Loucy (cell line): ENCODE data around the gene TFPI.
"Not testable (repeated sequence)": the region's sequence is repeated elsewhere in the genome, so short reads cannot be mapped to it uniquely, and the experiment has no call there.

Experiments used
- EZH2phosphoT487 ChIP-seq: fragments of 200-600 bp; IDR thresholded peaks from 2 replicates; pipeline ENCODE4 v1.6.1; 2018; ENCODE audit warnings: antibody characterized with exemption, mild to moderate bottlenecking, moderate library complexity, borderline replicate concordance
- TF ChIP-seq, protein P1 (sequence below): fragments of 200-600 bp; sonication (generic); conservative IDR thresholded peaks from 2 replicates; pipeline ENCODE4 v1.5.1; 2014; ENCODE audit warnings: mild to moderate bottlenecking, antibody characterized with exemption, low read length

DNA sequence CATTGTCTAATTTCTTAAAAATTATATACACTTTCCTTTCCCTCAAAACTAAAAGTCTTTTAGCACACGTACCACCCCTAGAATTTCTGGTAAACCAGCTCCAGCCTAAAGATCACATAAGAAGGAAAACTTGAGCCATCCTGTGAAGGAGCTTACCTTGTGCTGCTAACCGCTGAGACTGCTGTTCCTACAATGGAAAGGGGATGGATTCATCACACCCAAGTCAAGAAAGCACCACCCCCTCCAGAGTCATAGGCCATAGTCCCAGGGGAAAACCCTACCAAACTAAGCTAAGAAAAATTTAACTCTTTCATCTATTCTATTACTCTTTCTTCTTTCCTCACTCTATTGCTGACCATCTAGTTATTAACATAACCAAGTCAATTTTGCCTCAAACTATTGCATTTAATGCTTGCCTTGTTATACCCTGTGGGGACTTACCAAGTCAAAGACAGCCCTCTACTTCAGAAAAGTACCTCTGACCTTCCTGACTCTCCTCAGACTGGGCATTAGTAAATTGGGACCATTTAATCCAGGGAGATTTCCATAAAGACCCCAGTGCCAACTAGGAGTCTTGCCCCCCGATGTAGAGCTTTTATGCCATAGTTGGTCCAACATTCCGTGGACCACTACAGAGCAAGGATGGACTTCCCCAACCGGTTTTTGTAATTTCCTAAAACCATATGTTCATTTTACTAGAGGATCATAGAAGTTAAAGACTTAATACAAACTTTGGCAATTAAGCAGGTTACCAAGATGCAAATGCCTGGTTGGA is 40.6 kb downstream of the TFPI start:
- TF ChIP-seq, protein P1, sequence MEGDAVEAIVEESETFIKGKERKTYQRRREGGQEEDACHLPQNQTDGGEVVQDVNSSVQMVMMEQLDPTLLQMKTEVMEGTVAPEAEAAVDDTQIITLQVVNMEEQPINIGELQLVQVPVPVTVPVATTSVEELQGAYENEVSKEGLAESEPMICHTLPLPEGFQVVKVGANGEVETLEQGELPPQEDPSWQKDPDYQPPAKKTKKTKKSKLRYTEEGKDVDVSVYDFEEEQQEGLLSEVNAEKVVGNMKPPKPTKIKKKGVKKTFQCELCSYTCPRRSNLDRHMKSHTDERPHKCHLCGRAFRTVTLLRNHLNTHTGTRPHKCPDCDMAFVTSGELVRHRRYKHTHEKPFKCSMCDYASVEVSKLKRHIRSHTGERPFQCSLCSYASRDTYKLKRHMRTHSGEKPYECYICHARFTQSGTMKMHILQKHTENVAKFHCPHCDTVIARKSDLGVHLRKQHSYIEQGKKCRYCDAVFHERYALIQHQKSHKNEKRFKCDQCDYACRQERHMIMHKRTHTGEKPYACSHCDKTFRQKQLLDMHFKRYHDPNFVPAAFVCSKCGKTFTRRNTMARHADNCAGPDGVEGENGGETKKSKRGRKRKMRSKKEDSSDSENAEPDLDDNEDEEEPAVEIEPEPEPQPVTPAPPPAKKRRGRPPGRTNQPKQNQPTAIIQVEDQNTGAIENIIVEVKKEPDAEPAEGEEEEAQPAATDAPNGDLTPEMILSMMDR, result not testable (repeated sequence)
- TF ChIP-seq EZH2phosphoT487, result not testable (repeated sequence)
